Stomach (tissue), 4 donors: ENCODE results near the gene HEBP2.

Source experiments
- CTCF ChIP-seq, 7 experiments: fragments of 450-650 bp in 4 of 7; fragments of 200-600 bp in 3 of 7; sonication (generic) in 3 of 7; IDR thresholded peaks; one replicate each; pipeline ENCODE4 v1.5.1; 2016 to 2019; ENCODE audit warnings: antibody characterized with exemption in 7 of 7, control low read depth in 2 of 7, mild to moderate bottlenecking in 1 of 7
- POLR2AphosphoS5 ChIP-seq, 3 donors: sonication (generic); formaldehyde crosslinking; IDR thresholded peaks; one replicate each; pipeline ENCODE4 v1.6.1; 2016; ENCODE audit warnings: antibody characterized with exemption in 3 of 3

GRCh38 chr6:138406443-138406842 is 2.4 kb downstream of the HEBP2 start:
- TF ChIP-seq CTCF (IDR thresholded peaks at IDR 0.05) (no peak), POLR2AphosphoS5 (IDR thresholded peaks at IDR 0.05) (no peak)
